Measurements from ENCODE around the gene RSPO4.

DNA sequence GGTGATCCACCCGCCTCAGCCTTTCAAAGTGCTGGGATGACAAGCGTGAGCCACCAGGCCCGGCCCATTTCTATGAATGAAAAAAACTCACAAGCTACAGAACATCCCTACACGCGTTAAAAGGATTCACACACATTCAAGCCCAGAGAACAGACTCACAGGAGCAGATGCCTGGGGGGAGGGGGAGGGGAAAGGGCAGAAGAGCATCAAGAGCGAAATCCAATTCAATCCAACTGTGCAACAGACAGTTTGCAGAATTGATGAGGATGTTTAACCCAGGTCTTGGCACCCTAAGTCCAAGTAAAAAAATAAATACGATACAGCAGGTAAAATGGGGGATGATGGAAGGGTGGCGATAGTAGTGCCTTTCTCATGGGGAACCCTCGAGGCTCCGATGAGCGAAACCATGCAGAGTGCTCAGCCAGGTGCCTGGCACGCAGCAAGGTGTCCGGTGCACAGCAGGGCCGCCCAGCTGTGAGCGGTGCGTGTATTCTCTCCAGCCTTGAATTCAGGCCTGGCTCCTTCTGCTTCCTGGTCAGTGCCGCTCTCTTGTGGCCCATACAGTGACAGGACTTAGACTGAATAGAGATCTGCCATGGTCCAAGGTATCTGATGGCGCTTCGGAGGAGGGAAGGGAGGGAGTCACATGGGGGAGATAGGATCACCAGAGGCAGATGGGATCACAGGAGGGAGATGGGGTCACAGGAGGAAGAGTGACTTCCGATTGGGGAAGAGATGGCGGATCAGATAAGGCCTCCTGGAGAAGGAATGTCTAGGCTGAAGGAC, 50.5 kb downstream of the RSPO4 start:
- TF ChIP-seq POLR2A (IDR thresholded peaks at IDR 0.05): no peak
- TF ChIP-seq CTCF (IDR thresholded peaks at IDR 0.05): no peak
- TF ChIP-seq EP300 (IDR thresholded peaks at IDR 0.05): no peak
- TF ChIP-seq POLR2AphosphoS5 (IDR thresholded peaks at IDR 0.05): no peak
